WTC11 (cell line): ENCODE measurements around the gene THBS2.

Experiments used
- ATF1 ChIP-seq: sonication (generic); formaldehyde crosslinking; IDR thresholded peaks from 2 replicates; pipeline ENCODE4 v1.8.1; 2023; ENCODE audit warnings: mild to moderate bottlenecking, moderate library complexity, missing genetic modification reagents
- CDX4 ChIP-seq: fragments of 250-450 bp; sonication (Bioruptor Pico); IDR thresholded peaks from 2 replicates; pipeline ENCODE4 v1.9.0; 2021; ENCODE audit warnings: moderate library complexity, mild to moderate bottlenecking, inconsistent platforms, borderline replicate concordance
- CREB1 ChIP-seq: sonication (generic); formaldehyde crosslinking; IDR thresholded peaks from 2 replicates; pipeline ENCODE4 v1.8.0; 2023; ENCODE audit warnings: mild to moderate bottlenecking, missing genetic modification reagents
- CTCF ChIP-seq: fragments of 200-600 bp; IDR thresholded peaks from 2 replicates; pipeline ENCODE4 v1.8.0; 2022; ENCODE audit warnings: antibody characterized with exemption
- GRHL2 ChIP-seq: fragments of 250-450 bp; sonication (Bioruptor Pico); IDR thresholded peaks from 2 replicates; pipeline ENCODE4 v1.8.0; 2022; ENCODE audit warnings: mild to moderate bottlenecking, moderate library complexity; ENCODE audit not compliant: insufficient replicate concordance, severe bottlenecking
- MYBL2 ChIP-seq: sonication (generic); formaldehyde crosslinking; IDR thresholded peaks from 2 replicates; pipeline ENCODE4 v1.8.1; 2023; ENCODE audit warnings: mild to moderate bottlenecking, moderate library complexity, missing genetic modification reagents
- ZBTB43 ChIP-seq: sonication (generic); formaldehyde crosslinking; IDR thresholded peaks from 2 replicates; pipeline ENCODE4 v1.8.1; 2023; ENCODE audit warnings: mild to moderate bottlenecking, missing genetic modification reagents
- ZNF263 ChIP-seq: sonication (generic); formaldehyde crosslinking; IDR thresholded peaks from 2 replicates; pipeline ENCODE4 v1.8.1; 2022; ENCODE audit warnings: low read depth, mild to moderate bottlenecking, moderate library complexity, missing genetic modification reagents
- TF ChIP-seq, protein P1 (sequence below): sonication (generic); formaldehyde crosslinking; IDR thresholded peaks from 2 replicates; pipeline ENCODE4 v1.8.1; 2023; ENCODE audit warnings: mild to moderate bottlenecking, missing genetic modification reagents
- TF ChIP-seq, protein P2 (sequence below): fragments of 250-450 bp; sonication (Bioruptor Pico); IDR thresholded peaks from 2 replicates; pipeline ENCODE4 v1.9.0; 2021; ENCODE audit warnings: mild to moderate bottlenecking, borderline replicate concordance
- TF ChIP-seq, protein P3 (sequence below): sonication (generic); formaldehyde crosslinking; IDR thresholded peaks from 2 replicates; pipeline ENCODE4 v1.8.0; 2022; ENCODE audit warnings: mild to moderate bottlenecking, missing genetic modification reagents
- TF ChIP-seq, protein P4 (sequence below): sonication (generic); formaldehyde crosslinking; IDR thresholded peaks from 2 replicates; pipeline ENCODE4 v1.8.1; 2023; ENCODE audit warnings: mild to moderate bottlenecking, missing genetic modification reagents, moderate library complexity
- TF ChIP-seq, protein P5 (sequence below): sonication (generic); formaldehyde crosslinking; IDR thresholded peaks from 2 replicates; pipeline ENCODE4 v1.8.0; 2022; ENCODE audit warnings: mild to moderate bottlenecking, missing genetic modification reagents

- TF ChIP-seq MYBL2 (CRISPR knock-in tag) (no peak), ATF1 (CRISPR knock-in tag) (no peak), GRHL2 (CRISPR knock-in tag) (no peak), CDX4 (CRISPR knock-in tag) (no peak), ZBTB43 (no peak), ZNF263 (CRISPR knock-in tag) (no peak), CREB1 (no peak), CTCF (no peak)
- TF ChIP-seq, protein P1, sequence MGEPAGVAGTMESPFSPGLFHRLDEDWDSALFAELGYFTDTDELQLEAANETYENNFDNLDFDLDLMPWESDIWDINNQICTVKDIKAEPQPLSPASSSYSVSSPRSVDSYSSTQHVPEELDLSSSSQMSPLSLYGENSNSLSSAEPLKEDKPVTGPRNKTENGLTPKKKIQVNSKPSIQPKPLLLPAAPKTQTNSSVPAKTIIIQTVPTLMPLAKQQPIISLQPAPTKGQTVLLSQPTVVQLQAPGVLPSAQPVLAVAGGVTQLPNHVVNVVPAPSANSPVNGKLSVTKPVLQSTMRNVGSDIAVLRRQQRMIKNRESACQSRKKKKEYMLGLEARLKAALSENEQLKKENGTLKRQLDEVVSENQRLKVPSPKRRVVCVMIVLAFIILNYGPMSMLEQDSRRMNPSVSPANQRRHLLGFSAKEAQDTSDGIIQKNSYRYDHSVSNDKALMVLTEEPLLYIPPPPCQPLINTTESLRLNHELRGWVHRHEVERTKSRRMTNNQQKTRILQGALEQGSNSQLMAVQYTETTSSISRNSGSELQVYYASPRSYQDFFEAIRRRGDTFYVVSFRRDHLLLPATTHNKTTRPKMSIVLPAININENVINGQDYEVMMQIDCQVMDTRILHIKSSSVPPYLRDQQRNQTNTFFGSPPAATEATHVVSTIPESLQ (CRISPR knock-in tag) = no peak
- TF ChIP-seq, protein P2, sequence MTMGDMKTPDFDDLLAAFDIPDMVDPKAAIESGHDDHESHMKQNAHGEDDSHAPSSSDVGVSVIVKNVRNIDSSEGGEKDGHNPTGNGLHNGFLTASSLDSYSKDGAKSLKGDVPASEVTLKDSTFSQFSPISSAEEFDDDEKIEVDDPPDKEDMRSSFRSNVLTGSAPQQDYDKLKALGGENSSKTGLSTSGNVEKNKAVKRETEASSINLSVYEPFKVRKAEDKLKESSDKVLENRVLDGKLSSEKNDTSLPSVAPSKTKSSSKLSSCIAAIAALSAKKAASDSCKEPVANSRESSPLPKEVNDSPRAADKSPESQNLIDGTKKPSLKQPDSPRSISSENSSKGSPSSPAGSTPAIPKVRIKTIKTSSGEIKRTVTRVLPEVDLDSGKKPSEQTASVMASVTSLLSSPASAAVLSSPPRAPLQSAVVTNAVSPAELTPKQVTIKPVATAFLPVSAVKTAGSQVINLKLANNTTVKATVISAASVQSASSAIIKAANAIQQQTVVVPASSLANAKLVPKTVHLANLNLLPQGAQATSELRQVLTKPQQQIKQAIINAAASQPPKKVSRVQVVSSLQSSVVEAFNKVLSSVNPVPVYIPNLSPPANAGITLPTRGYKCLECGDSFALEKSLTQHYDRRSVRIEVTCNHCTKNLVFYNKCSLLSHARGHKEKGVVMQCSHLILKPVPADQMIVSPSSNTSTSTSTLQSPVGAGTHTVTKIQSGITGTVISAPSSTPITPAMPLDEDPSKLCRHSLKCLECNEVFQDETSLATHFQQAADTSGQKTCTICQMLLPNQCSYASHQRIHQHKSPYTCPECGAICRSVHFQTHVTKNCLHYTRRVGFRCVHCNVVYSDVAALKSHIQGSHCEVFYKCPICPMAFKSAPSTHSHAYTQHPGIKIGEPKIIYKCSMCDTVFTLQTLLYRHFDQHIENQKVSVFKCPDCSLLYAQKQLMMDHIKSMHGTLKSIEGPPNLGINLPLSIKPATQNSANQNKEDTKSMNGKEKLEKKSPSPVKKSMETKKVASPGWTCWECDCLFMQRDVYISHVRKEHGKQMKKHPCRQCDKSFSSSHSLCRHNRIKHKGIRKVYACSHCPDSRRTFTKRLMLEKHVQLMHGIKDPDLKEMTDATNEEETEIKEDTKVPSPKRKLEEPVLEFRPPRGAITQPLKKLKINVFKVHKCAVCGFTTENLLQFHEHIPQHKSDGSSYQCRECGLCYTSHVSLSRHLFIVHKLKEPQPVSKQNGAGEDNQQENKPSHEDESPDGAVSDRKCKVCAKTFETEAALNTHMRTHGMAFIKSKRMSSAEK (CRISPR knock-in tag) = no peak
- TF ChIP-seq, protein P3, sequence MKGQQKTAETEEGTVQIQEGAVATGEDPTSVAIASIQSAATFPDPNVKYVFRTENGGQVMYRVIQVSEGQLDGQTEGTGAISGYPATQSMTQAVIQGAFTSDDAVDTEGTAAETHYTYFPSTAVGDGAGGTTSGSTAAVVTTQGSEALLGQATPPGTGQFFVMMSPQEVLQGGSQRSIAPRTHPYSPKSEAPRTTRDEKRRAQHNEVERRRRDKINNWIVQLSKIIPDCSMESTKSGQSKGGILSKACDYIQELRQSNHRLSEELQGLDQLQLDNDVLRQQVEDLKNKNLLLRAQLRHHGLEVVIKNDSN (CRISPR knock-in tag) = no peak
- TF ChIP-seq, protein P4, sequence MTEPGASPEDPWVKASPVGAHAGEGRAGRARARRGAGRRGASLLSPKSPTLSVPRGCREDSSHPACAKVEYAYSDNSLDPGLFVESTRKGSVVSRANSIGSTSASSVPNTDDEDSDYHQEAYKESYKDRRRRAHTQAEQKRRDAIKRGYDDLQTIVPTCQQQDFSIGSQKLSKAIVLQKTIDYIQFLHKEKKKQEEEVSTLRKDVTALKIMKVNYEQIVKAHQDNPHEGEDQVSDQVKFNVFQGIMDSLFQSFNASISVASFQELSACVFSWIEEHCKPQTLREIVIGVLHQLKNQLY (CRISPR knock-in tag) = no peak
- TF ChIP-seq, protein P5, sequence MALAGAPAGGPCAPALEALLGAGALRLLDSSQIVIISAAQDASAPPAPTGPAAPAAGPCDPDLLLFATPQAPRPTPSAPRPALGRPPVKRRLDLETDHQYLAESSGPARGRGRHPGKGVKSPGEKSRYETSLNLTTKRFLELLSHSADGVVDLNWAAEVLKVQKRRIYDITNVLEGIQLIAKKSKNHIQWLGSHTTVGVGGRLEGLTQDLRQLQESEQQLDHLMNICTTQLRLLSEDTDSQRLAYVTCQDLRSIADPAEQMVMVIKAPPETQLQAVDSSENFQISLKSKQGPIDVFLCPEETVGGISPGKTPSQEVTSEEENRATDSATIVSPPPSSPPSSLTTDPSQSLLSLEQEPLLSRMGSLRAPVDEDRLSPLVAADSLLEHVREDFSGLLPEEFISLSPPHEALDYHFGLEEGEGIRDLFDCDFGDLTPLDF (CRISPR knock-in tag) = no peak
Measured at GRCh38 chr6:169224716-169225115, 28.9 kb downstream of the THBS2 start.
